Nephron (organoid): Measurements from ENCODE around the gene TMEM63A.
A peak's percentile ranks its signal among the peaks of the same experiment; 100 is the strongest.

Source experiments
- H3K27ac Mint-ChIP-seq, 3 experiments: 2 replicates each; pipeline ENCODE4 v1.8.0; 2020; ENCODE audit warnings: mixed read lengths in 3 of 3, mild to moderate bottlenecking in 2 of 3, moderate library complexity in 1 of 3
- H3K27me3 Mint-ChIP-seq: 2 replicates; pipeline ENCODE4 v1.8.0; 2021; ENCODE audit warnings: low read depth, mild to moderate bottlenecking, moderate library complexity, mixed read lengths
- H3K36me3 Mint-ChIP-seq: 2 replicates; pipeline ENCODE4 v1.8.0; 2020; ENCODE audit warnings: low read depth, mixed read lengths
- H3K4me1 Mint-ChIP-seq: 2 replicates; pipeline ENCODE4 v1.8.0; 2020; ENCODE audit warnings: mixed read lengths
- H3K4me3 Mint-ChIP-seq, 3 experiments: 2 replicates each; pipeline ENCODE4 v1.8.0; 2020; ENCODE audit warnings: mild to moderate bottlenecking in 3 of 3, mixed read lengths in 3 of 3, moderate library complexity in 2 of 3
- H3K9me3 Mint-ChIP-seq: 2 replicates; pipeline ENCODE4 v1.8.0; 2020; ENCODE audit warnings: mixed read lengths
- TF ChIP-seq, protein P1 (sequence below), 3 experiments: fragments of 200-600 bp; sonication (generic); IDR thresholded peaks; one replicate each; pipeline ENCODE4 v1.5.0; 2021; ENCODE audit warnings: antibody characterized with exemption in 3 of 3; ENCODE audit not compliant: unreplicated experiment in 3 of 3

TMEM63A gene

GRCh38 chr1:225857256-225857655 lies 24.9 kb downstream of the TMEM63A start:
- TF ChIP-seq, protein P1, sequence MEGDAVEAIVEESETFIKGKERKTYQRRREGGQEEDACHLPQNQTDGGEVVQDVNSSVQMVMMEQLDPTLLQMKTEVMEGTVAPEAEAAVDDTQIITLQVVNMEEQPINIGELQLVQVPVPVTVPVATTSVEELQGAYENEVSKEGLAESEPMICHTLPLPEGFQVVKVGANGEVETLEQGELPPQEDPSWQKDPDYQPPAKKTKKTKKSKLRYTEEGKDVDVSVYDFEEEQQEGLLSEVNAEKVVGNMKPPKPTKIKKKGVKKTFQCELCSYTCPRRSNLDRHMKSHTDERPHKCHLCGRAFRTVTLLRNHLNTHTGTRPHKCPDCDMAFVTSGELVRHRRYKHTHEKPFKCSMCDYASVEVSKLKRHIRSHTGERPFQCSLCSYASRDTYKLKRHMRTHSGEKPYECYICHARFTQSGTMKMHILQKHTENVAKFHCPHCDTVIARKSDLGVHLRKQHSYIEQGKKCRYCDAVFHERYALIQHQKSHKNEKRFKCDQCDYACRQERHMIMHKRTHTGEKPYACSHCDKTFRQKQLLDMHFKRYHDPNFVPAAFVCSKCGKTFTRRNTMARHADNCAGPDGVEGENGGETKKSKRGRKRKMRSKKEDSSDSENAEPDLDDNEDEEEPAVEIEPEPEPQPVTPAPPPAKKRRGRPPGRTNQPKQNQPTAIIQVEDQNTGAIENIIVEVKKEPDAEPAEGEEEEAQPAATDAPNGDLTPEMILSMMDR (IDR thresholded peaks at IDR 0.05; ENCODE audit: unreplicated experiment in 3 of 3): no peak
- Mint-ChIP-seq H3K9me3 (no peaks in the 10 kb centered on the region), H3K27ac (no peak overlapping the region), H3K36me3 (peaks cover 40% of the 10 kb centered on the region), H3K27me3 (no peaks in the 10 kb centered on the region), H3K4me1 (no peaks in the 10 kb centered on the region), H3K4me3 (no peak overlapping the region)

DNA sequence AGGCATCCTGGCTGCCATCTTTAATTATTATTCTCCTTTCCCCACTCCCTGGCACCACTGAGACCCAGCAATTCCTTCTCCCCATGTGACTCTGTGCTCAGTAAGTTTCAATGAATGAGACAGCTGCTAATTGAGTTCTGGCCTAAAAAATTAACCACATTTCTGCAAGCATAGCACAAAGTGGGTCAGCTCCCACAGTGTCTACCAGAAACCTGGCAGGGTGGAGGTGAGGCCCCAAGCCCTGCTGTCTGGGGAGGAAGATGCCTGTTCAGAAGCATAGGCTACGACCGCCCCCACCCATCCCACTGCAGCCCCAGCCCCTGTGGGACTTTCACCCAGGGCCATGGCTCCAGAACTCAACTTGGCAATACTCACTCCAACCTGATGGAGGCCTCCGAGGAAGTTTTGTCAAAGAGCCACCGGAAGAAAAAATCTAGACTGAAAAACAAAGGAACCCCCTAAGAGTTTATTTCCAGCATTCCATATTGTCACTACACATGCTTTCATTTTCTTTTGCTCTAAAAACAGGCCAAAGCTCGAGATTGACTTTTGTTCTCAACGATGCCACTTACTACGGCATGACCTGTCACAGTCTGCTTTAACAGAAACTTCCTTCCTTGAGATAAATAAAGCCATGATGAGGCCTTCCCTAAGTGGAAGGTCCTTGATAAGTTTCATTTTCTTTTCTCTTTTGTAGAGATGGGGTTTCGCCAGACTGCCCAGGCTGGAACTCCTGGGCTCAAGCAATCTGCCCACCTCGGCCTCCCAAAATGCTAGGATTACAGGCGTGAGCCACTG lies 26.5 kb downstream of the TMEM63A start:
- H3K27ac Mint-ChIP-seq: no peak overlapping the region
- H3K9me3 Mint-ChIP-seq: no peaks in the 10 kb centered on the region
- no peak overlapping the region for H3K4me3 Mint-ChIP-seq
- TF ChIP-seq, protein P1 (IDR thresholded peaks at IDR 0.05; ENCODE audit: unreplicated experiment in 3 of 3): no peak
- H3K36me3 Mint-ChIP-seq: peaks cover 48% of the 10 kb centered on the region
- H3K4me1 Mint-ChIP-seq: peaks cover 5% of the 10 kb centered on the region
- H3K27me3 Mint-ChIP-seq: no peaks in the 10 kb centered on the region

GRCh38 chr1:225853441-225853840 lies 28.7 kb downstream of the TMEM63A start:
- peaks cover 18% of the 10 kb centered on the region for H3K4me1 Mint-ChIP-seq
- no peak overlapping the region for H3K4me3 Mint-ChIP-seq
- H3K27ac Mint-ChIP-seq: no peak overlapping the region
- no peaks in the 10 kb centered on the region for H3K27me3 Mint-ChIP-seq
- H3K9me3 Mint-ChIP-seq: no peaks in the 10 kb centered on the region
- TF ChIP-seq, protein P1 (IDR thresholded peaks at IDR 0.05; ENCODE audit: unreplicated experiment in 3 of 3): no peak
- peaks cover 57% of the 10 kb centered on the region for H3K36me3 Mint-ChIP-seq

DNA sequence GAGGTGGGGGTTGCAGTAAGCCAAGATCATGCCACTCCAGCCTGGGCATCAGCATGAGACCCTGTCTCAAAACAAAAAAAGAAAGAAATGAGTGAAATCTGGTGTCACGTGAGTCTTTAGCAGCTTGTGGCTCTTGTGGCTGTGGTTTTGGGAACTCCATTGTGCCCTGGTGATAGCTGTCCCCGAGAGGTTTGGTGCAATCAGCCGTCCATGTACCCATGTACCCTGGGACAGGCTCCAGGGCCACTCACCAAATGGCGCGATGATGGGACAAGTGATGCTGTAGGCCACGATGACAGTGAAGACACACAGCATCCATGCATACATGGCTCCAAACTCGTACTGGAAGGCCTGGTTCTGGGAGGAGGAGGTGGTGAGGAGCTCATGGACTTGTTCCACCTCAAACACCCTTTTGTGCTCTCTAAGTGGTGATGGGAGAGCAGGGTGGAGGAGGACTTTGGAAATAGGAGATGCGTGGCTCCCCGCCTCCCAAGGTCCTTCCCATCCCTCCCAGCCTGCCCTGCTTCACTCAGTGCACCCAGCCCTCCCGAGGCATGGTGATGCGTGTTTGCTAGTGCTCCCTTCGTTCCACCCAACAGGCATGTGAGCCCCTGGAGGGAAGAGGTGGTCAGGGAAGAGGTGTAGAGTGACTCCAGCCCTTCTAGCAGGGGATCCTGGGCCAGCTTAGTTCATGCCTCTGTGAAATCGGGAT lies 29.6 kb downstream of the TMEM63A start:
- H3K36me3 Mint-ChIP-seq: peaks cover 59% of the 10 kb centered on the region
- H3K9me3 Mint-ChIP-seq: no peaks in the 10 kb centered on the region
- peaks cover 25% of the 10 kb centered on the region for H3K4me1 Mint-ChIP-seq
- H3K4me3 Mint-ChIP-seq: no peak overlapping the region
- H3K27me3 Mint-ChIP-seq: no peaks in the 10 kb centered on the region
- H3K27ac Mint-ChIP-seq: no peak overlapping the region
- TF ChIP-seq, protein P1 (IDR thresholded peaks at IDR 0.05; ENCODE audit: unreplicated experiment in 3 of 3): no peak

DNA sequence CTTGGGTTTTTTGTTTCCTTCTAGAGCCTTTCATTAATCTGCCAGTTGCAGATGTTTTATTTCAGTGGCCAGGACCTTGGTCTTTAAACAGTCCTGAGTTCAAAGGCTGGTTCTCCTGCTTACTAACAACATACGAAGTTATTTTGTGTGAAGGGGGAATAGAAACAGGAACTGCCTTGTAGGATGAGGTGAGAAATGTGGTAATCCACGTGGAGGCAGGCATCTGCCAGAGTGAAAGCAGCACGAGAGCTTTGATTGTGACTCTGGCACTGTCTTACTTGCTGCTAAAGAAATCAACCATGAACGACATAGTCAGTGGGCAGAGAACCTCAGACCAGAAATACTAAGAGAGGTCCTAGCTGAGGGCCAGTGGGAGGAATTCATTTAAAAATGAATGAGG lies 30.4 kb downstream of the TMEM63A start:
- H3K27ac Mint-ChIP-seq: peak overlapping the region; percentile 54 to 84 (median 76)
- TF ChIP-seq, protein P1 (IDR thresholded peaks at IDR 0.05; ENCODE audit: unreplicated experiment in 3 of 3): no peak
- H3K4me3 Mint-ChIP-seq: no peak overlapping the region
- H3K4me1 Mint-ChIP-seq: peaks cover 25% of the 10 kb centered on the region
- peaks cover 59% of the 10 kb centered on the region for H3K36me3 Mint-ChIP-seq
- no peaks in the 10 kb centered on the region for H3K9me3 Mint-ChIP-seq
- H3K27me3 Mint-ChIP-seq: no peaks in the 10 kb centered on the region
